B cell (primary cell): Measurements from ENCODE around the gene NEO1. TPM values are rescaled to one million over a fixed set of nuclear protein-coding genes. Genes with fewer than 3 reads are reported as not detected.

Experiments used
- ATAC-seq: fragments of 200-7000 bp; cut with Tn5 transposase; one replicate; pipeline ENCODE4 v1.10.0; 2021; ENCODE audit warnings: low read depth, mild to moderate bottlenecking, moderate number of reproducible peaks, moderate library complexity
- CTCF ChIA-PET: fragments of 350-600 bp; sonication (Branson Sonifier 250); formaldehyde crosslinking; loops from one replicate; lab custom pipeline; 2021; ENCODE audit warnings: antibody characterized with exemption, inconsistent platforms; lab: Charles Lee
- POLR2A ChIA-PET: fragments of 350-600 bp; sonication (Branson Sonifier 250); formaldehyde crosslinking; loops from one replicate; lab custom pipeline; 2021; ENCODE audit warnings: antibody characterized with exemption; lab: Charles Lee
- DNase-seq: peaks from one replicate; pipeline ENCODE4 v3.0.0; 2013
- H2AFZ ChIP-seq: 2 replicates; pipeline ENCODE4 v1.6.1; 2012; ENCODE audit warnings: mild to moderate bottlenecking, low read depth, low read length; ENCODE audit not compliant: insufficient read depth, poor library complexity, severe bottlenecking
- H3K27ac ChIP-seq, 2 donors: 1 replicate in 1 of 2; 2 replicates in 1 of 2; pipeline ENCODE4 v1.5.1; 2012 to 2013; ENCODE audit warnings: low read length in 2 of 2, mild to moderate bottlenecking in 2 of 2, moderate library complexity in 1 of 2
- H3K27me3 ChIP-seq, 4 experiments: fragments of 200-600 bp in 1 of 4; sonication (generic) in 1 of 4; replicated peaks in 1 of 4; 1 replicate in 2 of 4; 2 replicates in 2 of 4; pipeline versions ENCODE4 v1.6.1 to v1.7.0; 2013 to 2016; ENCODE audit warnings: low read length in 3 of 4, mild to moderate bottlenecking in 2 of 4, mixed read lengths in 1 of 4, moderate library complexity in 1 of 4; ENCODE audit not compliant: insufficient read depth in 4 of 4, control insufficient read depth in 3 of 4; ENCODE audit errors: control extremely low read depth in 1 of 4
- H3K36me3 ChIP-seq, 2 experiments: replicated peaks in 1 of 2; 1 replicate in 1 of 2; 2 replicates in 1 of 2; pipeline versions ENCODE4 v1.6.1 to v1.7.1; 2013; ENCODE audit warnings: low read length in 1 of 2; ENCODE audit not compliant: insufficient read depth in 2 of 2, control insufficient read depth in 1 of 2; ENCODE audit errors: control extremely low read depth in 1 of 2, extremely low read depth in 1 of 2
- H3K4me1 ChIP-seq, 2 donors: fragments of 200-600 bp in 1 of 2; sonication (generic) in 1 of 2; 1 replicate in 1 of 2; 2 replicates in 1 of 2; pipeline versions ENCODE4 v1.5.1 to v1.6.1; 2013 to 2017; ENCODE audit warnings: low read length in 2 of 2; ENCODE audit not compliant: control insufficient read depth in 2 of 2, insufficient read depth in 2 of 2
- H3K4me2 ChIP-seq: replicated peaks from 2 replicates; pipeline ENCODE3; 2012; ENCODE audit warnings: mild to moderate bottlenecking, low read depth, low read length; ENCODE audit not compliant: poor library complexity, severe bottlenecking
- H3K4me3 ChIP-seq, 5 experiments: fragments of 200-600 bp in 1 of 5; sonication (generic) in 1 of 5; 1 replicate in 3 of 5; 2 replicates in 2 of 5; pipeline versions ENCODE4 v1.5.1 to v1.7.0; 2011 to 2016; ENCODE audit warnings: low read length in 4 of 5, mild to moderate bottlenecking in 4 of 5, low read depth in 2 of 5, control low read depth in 1 of 5, moderate library complexity in 1 of 5; ENCODE audit not compliant: insufficient read depth in 1 of 5; ENCODE audit errors: control extremely low read depth in 1 of 5, extremely low read depth in 1 of 5
- H3K79me2 ChIP-seq: fragments of 200-600 bp; sonication (generic); one replicate; pipeline ENCODE4 v1.6.0; 2016; ENCODE audit warnings: low read length; ENCODE audit not compliant: control insufficient read depth, insufficient read depth
- H3K9ac ChIP-seq: fragments of 200-600 bp; sonication (generic); 2 replicates; pipeline ENCODE4 v1.6.1; 2017; ENCODE audit warnings: mild to moderate bottlenecking, low read length, moderate library complexity
- H3K9me3 ChIP-seq, 3 donors: one replicate each; pipeline versions ENCODE4 v1.6.1 to v1.7.1; 2013; ENCODE audit warnings: low read length in 2 of 3; ENCODE audit not compliant: control insufficient read depth in 2 of 3, insufficient read depth in 1 of 3; ENCODE audit errors: control extremely low read depth in 1 of 3
- H4K20me1 ChIP-seq: 2 replicates; pipeline ENCODE4 v1.6.0; 2012; ENCODE audit warnings: mild to moderate bottlenecking, low read length; ENCODE audit not compliant: insufficient read depth, control insufficient read depth, poor library complexity, severe bottlenecking
- H3K27ac Mint-ChIP-seq: one replicate; pipeline ENCODE4 v1.8.0; 2021; ENCODE audit warnings: mixed read lengths
- H3K27me3 Mint-ChIP-seq: one replicate; pipeline ENCODE4 v1.8.0; 2021; ENCODE audit warnings: mixed read lengths
- H3K4me1 Mint-ChIP-seq: one replicate; pipeline ENCODE4 v1.8.0; 2021; ENCODE audit warnings: mixed read lengths
- H3K4me3 Mint-ChIP-seq: one replicate; pipeline ENCODE4 v1.8.0; 2021; ENCODE audit warnings: mixed read lengths
- H3K9me3 Mint-ChIP-seq: one replicate; pipeline ENCODE4 v1.8.0; 2022; ENCODE audit warnings: mixed read lengths; ENCODE audit not compliant: insufficient read depth
- EZH2 ChIP-seq: IDR thresholded peaks from 2 replicates; pipeline ENCODE4 v1.6.1; 2012; ENCODE audit warnings: borderline replicate concordance, low read depth, mild to moderate bottlenecking, moderate library complexity, low read length; ENCODE audit not compliant: insufficient read depth, poor library complexity, severe bottlenecking
- WGBS: methylation state at CpG from one replicate; pipeline ENCODE4 v1.1.5; 2013; ENCODE audit warnings: missing lambda C conversion rate; ENCODE audit not compliant: insufficient coverage; 5-methylcytosine and 5-hydroxymethylcytosine counted together
- intact Hi-C: fragments of 100-400 bp; cut with micrococcal nuclease; formaldehyde crosslinking; loops from one replicate; pipeline ENCODE4 v1.10.0; 2022
- polyA plus RNA-seq: library from polyadenylated mRNA; depleted of rRNA; stranded (reverse); fragments of >200 nt; gene quantifications from 2 replicates; pipeline ENCODE4 v1.2.3, GENCODE V29; 2012
- total RNA-seq, 2 donors: library from RNA; stranded (reverse); fragments of 120-200 nt in 1 of 2; gene quantifications; 1 replicate in 1 of 2; 2 replicates in 1 of 2; pipeline versions ENCODE4 v1.2.3 to v1.2.4, GENCODE V29; 2013 to 2022
- TF ChIP-seq, protein P1 (sequence below): fragments of 200-600 bp; IDR thresholded peaks from one replicate; pipeline ENCODE4 v1.8.0; 2022; ENCODE audit warnings: antibody characterized with exemption, mild to moderate bottlenecking

Gene NEO1
- total and polyA plus RNA-seq, 2 donors (not counting 1 experiment from before 2014, with no cell fraction given): 1.3 to 3.9 TPM

DNA sequence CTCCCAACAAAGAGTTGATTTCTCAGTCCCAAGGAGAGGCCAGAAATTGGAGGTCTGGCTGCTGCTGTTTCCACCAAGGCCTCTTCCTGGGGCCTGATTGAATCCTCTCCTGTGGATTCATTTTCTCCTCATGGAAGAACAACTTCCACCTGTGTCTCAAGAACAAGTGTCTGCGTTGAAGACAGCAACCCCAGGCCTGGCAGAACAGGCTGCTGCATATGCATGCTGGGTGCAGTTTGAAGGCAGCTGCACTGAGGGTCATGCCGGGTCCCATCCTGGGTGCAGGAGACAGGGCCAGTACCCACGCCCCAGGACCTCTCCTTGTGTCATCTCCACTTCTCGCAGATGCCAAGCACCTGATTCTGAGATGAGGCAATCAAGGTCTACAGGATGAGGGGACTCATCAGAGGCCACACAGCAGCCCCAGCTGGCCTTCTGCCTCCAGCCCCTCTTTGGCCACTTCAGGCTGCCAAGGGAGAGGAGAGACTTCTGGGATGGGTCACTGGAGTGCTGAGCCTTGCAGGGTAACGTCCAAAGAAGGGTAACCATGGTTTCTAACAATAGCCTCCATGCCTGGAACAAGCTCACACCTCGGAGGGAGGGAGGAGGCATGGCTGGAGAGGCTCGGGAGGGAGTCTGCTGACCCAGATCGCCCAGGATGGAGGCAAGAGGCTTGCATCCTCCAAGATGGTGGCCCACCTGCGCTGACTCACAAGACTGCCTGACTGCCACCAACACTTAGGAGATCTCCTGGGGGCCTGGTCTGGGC lies 286.5 kb downstream of the NEO1 start:
- Histone ChIP-seq H3K9me3 (peaks cover 0 to 19% (median 2%) of the 10 kb centered on the region in 3 donors), H3K27ac (no peak overlapping the region), H2AFZ (no peak overlapping the region), H3K9ac (no peak overlapping the region), H3K4me1 (no peaks in the 10 kb centered on the region), H3K4me2 (no peak overlapping the region), H3K36me3 (no peaks in the 10 kb centered on the region), H3K79me2 (no peaks in the 10 kb centered on the region), H3K4me3 (no peak overlapping the region), H3K27me3 (no peaks in the 10 kb centered on the region), H4K20me1 (no peaks in the 10 kb centered on the region)
- CTCF ChIA-PET: no interaction called here
- TF ChIP-seq, protein P1, sequence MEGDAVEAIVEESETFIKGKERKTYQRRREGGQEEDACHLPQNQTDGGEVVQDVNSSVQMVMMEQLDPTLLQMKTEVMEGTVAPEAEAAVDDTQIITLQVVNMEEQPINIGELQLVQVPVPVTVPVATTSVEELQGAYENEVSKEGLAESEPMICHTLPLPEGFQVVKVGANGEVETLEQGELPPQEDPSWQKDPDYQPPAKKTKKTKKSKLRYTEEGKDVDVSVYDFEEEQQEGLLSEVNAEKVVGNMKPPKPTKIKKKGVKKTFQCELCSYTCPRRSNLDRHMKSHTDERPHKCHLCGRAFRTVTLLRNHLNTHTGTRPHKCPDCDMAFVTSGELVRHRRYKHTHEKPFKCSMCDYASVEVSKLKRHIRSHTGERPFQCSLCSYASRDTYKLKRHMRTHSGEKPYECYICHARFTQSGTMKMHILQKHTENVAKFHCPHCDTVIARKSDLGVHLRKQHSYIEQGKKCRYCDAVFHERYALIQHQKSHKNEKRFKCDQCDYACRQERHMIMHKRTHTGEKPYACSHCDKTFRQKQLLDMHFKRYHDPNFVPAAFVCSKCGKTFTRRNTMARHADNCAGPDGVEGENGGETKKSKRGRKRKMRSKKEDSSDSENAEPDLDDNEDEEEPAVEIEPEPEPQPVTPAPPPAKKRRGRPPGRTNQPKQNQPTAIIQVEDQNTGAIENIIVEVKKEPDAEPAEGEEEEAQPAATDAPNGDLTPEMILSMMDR: no peak
- TF ChIP-seq EZH2: no peak
- Mint-ChIP-seq H3K27ac (no peak overlapping the region), H3K27me3 (peaks cover 4% of the 10 kb centered on the region), H3K4me3 (no peak overlapping the region), H3K4me1 (no peaks in the 10 kb centered on the region), H3K9me3 (peaks cover 2% of the 10 kb centered on the region)
- 90% methylated on average over 6 of the region's 9 CpGs for WGBS
- intact Hi-C loops: no loop called here
- DNase-seq: no peak
- no peak for ATAC-seq
- POLR2A ChIA-PET: no interaction called here

- no peaks in the 10 kb centered on the region for H3K4me1 Mint-ChIP-seq
- WGBS: 82% methylated on average over 8 of the region's 9 CpGs
Measured at GRCh38 chr15:73340502-73341192, 288.4 kb downstream of the NEO1 start.

More at GRCh38 chr15:73340502-73341192, 288.4 kb downstream of the NEO1 start:
- H3K9ac ChIP-seq: no peak overlapping the region
- no peak overlapping the region for H2AFZ ChIP-seq
- POLR2A ChIA-PET: no interaction called here
- ATAC-seq (no peak), DNase-seq (no peak)
- no peak overlapping the region for H3K4me3 ChIP-seq
- no peak overlapping the region for H3K27ac Mint-ChIP-seq
- intact Hi-C loops: no loop called here
- TF ChIP-seq, protein P1: no peak
- TF ChIP-seq EZH2: no peak
- H3K9me3 Mint-ChIP-seq: peaks cover 2% of the 10 kb centered on the region
- no peaks in the 10 kb centered on the region for H3K36me3 ChIP-seq
- no peaks in the 10 kb centered on the region for H3K4me1 ChIP-seq
- H4K20me1 ChIP-seq: no peaks in the 10 kb centered on the region
- H3K27me3 ChIP-seq: no peaks in the 10 kb centered on the region
- H3K9me3 ChIP-seq: peaks cover 0 to 25% (median 2%) of the 10 kb centered on the region in 3 donors
- CTCF ChIA-PET: no interaction called here
- H3K27ac ChIP-seq: no peak overlapping the region
- H3K27me3 Mint-ChIP-seq: peaks cover 4% of the 10 kb centered on the region
- H3K4me2 ChIP-seq: no peak overlapping the region
- H3K4me3 Mint-ChIP-seq: no peak overlapping the region
- no peaks in the 10 kb centered on the region for H3K79me2 ChIP-seq
